PC-9 (cell line): ENCODE results near the gene PPP1CC. TPM values are rescaled to one million over a fixed set of nuclear protein-coding genes. Genes with fewer than 3 reads are reported as not detected.

Experiments used
- BruUV-seq: library from RNA; stranded (reverse); fragments of 400-500 nt; replicated peaks from 2 replicates; lab custom pipeline; 2021; lab: Mats Ljungman, UMichigan
- CTCF ChIA-PET: fragments of 300-600 bp; sonication (Branson Sonifier 250); formaldehyde crosslinking; loops from one replicate; lab custom pipeline; 2022; ENCODE audit warnings: antibody characterized with exemption; lab: Charles Lee
- POLR2A ChIA-PET: fragments of 300-600 bp; sonication (Branson Sonifier 250); formaldehyde crosslinking; loops from one replicate; lab custom pipeline; 2022; ENCODE audit warnings: antibody characterized with exemption; ENCODE audit not compliant: unreplicated experiment; lab: Charles Lee
- DNase-seq, 2 experiments: peaks; one replicate each; pipeline versions ENCODE4 v3.0.0 to v3.0.0-alpha.2; 2015 to 2022; ENCODE audit warnings: mixed read lengths in 1 of 2
- H2AFZ ChIP-seq: fragments of 200-600 bp; sonication (generic); 2 replicates; pipeline ENCODE4 v1.8.1; 2017; ENCODE audit warnings: antibody characterized with exemption
- H3F3A ChIP-seq: fragments of 200-600 bp; sonication (generic); 2 replicates; pipeline ENCODE4 v1.8.1; 2017; ENCODE audit warnings: antibody characterized with exemption, mild to moderate bottlenecking, low read depth; ENCODE audit not compliant: insufficient read depth
- H3K27ac ChIP-seq: fragments of 200-600 bp; sonication (generic); 2 replicates; pipeline ENCODE4 v1.6.1; 2016; ENCODE audit warnings: mixed run types
- H3K27me3 ChIP-seq: fragments of 200-600 bp; sonication (generic); 2 replicates; pipeline ENCODE4 v1.6.1; 2016; ENCODE audit warnings: low read depth, mixed run types; ENCODE audit not compliant: insufficient read depth
- H3K36me3 ChIP-seq: fragments of 200-600 bp; sonication (generic); 2 replicates; pipeline ENCODE4 v1.6.1; 2016; ENCODE audit warnings: low read depth, mixed run types
- H3K4me1 ChIP-seq: fragments of 200-600 bp; sonication (generic); replicated peaks from 2 replicates; pipeline ENCODE4 v1.6.1; 2016; ENCODE audit warnings: mixed run types; ENCODE audit not compliant: insufficient read depth
- H3K4me2 ChIP-seq: fragments of 200-600 bp; sonication (generic); 2 replicates; pipeline ENCODE4 v1.6.1; 2017; ENCODE audit warnings: mixed run types
- H3K4me3 ChIP-seq: fragments of 200-600 bp; sonication (generic); 2 replicates; pipeline ENCODE4 v1.6.1; 2016; ENCODE audit warnings: mixed run types
- H3K79me2 ChIP-seq: fragments of 200-600 bp; sonication (generic); 2 replicates; pipeline ENCODE4 v1.6.1; 2017; ENCODE audit warnings: low read depth, mixed run types
- H3K9me2 ChIP-seq: fragments of 200-600 bp; sonication (generic); 2 replicates; pipeline ENCODE4 v1.8.1; 2017; ENCODE audit warnings: mild to moderate bottlenecking; ENCODE audit not compliant: insufficient read depth
- H3K9me3 ChIP-seq: fragments of 200-600 bp; sonication (generic); 2 replicates; pipeline ENCODE4 v1.8.1; 2016; ENCODE audit warnings: low read depth; ENCODE audit not compliant: insufficient read depth
- H4K20me1 ChIP-seq: fragments of 200-600 bp; sonication (generic); 2 replicates; pipeline ENCODE4 v1.8.1; 2017; ENCODE audit not compliant: insufficient read depth
- EZH2 ChIP-seq: fragments of 200-600 bp; sonication (generic); IDR thresholded peaks from 2 replicates; pipeline ENCODE4 v1.8.0; 2017; ENCODE audit warnings: antibody characterized with exemption, low read depth
- intact Hi-C: fragments of 100-400 bp; cut with micrococcal nuclease; formaldehyde crosslinking; loops from one replicate; pipeline ENCODE4 v1.10.0; 2022; ENCODE audit not compliant: unreplicated experiment
- total RNA-seq: library from RNA; stranded (reverse); gene quantifications from 2 replicates; pipeline ENCODE4 v1.2.3, GENCODE V29; 2021
- TF ChIP-seq, protein P1 (sequence below): fragments of 200-600 bp; sonication (generic); conservative IDR thresholded peaks from 2 replicates; pipeline ENCODE4 v1.6.1; 2017; ENCODE audit warnings: mixed run types, antibody characterized with exemption, mild to moderate bottlenecking, moderate library complexity

The PPP1CC gene
- total RNA-seq, 1 experiment from 2014 or later: 170 TPM

DNA sequence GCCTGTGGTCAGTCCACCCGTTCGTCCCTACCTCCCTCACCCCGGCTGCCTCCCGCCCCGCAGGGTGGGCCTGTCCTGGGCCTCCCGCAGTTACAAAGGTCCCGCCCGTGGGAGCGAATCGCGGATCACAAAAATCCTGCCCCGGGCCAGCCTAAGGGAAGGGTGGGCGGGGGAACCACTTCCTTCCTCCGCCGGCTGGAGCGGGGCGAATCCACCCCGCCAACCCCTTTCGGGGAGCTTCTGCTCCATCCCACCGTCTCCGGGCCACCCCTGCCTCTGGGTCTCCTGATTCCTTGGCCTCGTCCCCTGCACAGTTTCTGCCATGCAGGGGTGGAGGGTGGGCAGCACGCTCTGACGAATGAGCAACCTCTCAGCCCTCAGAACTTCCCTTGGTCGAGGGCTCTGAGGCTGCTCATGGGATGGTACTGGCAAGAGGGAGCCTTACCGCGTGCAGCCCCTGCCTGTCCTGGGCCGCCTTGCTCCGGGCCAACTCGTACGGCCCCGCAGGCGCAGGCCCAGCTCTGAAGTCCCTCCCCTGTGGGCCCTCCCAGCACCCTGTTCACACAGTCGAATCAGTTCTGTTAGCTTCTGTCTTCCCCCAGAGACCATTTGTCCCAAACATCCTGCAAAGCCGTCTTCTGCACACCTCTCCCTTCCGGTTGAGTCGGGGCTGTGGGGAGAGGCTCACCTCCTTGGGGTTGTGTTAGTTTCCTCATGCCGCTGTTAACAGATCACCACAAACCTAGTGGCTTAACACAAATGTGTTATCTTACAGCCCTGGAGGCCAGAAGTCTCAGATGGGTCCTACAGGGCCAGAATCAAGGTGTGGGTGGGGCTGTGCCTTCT is 53.2 kb downstream of the PPP1CC start:
- ChIA-PET POLR2A (no interaction called here), CTCF (no interaction called here)
- no TSS peak for BruUV-seq
- Histone ChIP-seq H3K4me2 (peak overlapping the region; percentile 31; the same call in 1 of the 2 replicates), H3K27me3 (peaks cover 56% of the 10 kb centered on the region), H3K9me3 (no peaks in the 10 kb centered on the region), H2AFZ (no peak overlapping the region; the same call in 1 of the 2 replicates), H3K9me2 (no peaks in the 10 kb centered on the region), H4K20me1 (no peaks in the 10 kb centered on the region), H3K4me1 (no peaks in the 10 kb centered on the region), H3F3A (no peaks in the 10 kb centered on the region), H3K36me3 (no peaks in the 10 kb centered on the region), H3K27ac (no peak overlapping the region), H3K79me2 (no peaks in the 10 kb centered on the region), H3K4me3 (no peak overlapping the region)
- intact Hi-C loops: no loop called here
- DNase-seq: peak in 1 of 2 experiments; percentile 27
- TF ChIP-seq, protein P1, sequence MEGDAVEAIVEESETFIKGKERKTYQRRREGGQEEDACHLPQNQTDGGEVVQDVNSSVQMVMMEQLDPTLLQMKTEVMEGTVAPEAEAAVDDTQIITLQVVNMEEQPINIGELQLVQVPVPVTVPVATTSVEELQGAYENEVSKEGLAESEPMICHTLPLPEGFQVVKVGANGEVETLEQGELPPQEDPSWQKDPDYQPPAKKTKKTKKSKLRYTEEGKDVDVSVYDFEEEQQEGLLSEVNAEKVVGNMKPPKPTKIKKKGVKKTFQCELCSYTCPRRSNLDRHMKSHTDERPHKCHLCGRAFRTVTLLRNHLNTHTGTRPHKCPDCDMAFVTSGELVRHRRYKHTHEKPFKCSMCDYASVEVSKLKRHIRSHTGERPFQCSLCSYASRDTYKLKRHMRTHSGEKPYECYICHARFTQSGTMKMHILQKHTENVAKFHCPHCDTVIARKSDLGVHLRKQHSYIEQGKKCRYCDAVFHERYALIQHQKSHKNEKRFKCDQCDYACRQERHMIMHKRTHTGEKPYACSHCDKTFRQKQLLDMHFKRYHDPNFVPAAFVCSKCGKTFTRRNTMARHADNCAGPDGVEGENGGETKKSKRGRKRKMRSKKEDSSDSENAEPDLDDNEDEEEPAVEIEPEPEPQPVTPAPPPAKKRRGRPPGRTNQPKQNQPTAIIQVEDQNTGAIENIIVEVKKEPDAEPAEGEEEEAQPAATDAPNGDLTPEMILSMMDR: no peak
- TF ChIP-seq EZH2: no peak

DNA sequence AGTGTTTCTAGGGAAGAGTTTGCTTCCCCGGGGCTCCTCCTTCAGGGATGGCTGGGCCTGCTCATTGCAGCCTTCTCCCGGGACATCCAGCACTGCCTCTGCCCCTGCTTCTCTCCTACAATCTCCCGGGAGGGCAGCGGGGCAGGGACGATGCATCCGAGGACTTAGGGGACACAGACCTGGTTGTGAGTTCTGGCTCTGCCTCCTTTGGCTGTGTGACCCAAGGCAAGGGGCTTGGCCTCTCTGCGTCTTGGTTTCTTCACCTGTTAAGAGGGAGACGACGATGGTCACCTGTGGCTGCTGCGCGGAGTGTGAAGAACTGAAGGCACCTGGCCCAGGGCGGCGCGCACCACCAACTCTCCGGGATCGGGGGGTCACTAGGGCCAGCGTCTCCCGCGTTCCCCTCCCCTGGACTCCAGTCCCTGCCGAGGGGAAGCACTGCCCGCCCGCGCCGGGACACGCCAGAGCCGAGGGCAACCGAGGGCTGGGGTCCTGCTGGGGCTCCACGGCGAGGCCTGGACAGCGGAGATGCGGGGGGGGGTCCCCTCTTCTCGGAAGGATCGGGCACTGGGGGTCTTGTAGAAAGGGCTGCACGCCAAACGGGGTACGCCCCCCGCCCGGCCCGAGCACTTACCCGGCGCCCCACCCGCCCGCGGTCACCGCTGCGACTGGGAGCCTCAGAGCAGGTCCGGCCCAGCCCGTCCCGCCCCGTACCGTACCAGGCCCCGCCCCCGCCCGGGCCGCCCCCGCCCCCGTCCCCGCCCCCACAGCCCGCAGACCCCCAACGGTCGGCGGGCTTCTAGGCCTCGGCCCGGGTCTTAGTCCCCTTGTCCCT is 54.0 kb downstream of the PPP1CC start, which contains the start of gene HVCN1:
Gene HVCN1 (minus strand): TSS at position 670 of the 835 bp plus-strand sequence. CDS start 5,870 bp downstream, outside the sequence.
- POLR2A ChIA-PET: no interaction called here
- H3K4me3 ChIP-seq: no peak within 1 kb of the TSS

More for the DNA sequence above, 54.0 kb downstream of the PPP1CC start, which contains the start of gene HVCN1:
- Histone ChIP-seq H3K79me2 (no peaks in the 10 kb centered on the region), H3K4me2 (peak within 1 kb of the TSS; percentile 31; the same call in 1 of the 2 replicates), H3K36me3 (no peaks in the 10 kb centered on the region), H3F3A (no peaks in the 10 kb centered on the region), H4K20me1 (no peaks in the 10 kb centered on the region), H3K9me3 (no peaks in the 10 kb centered on the region), H2AFZ (no peak within 1 kb of the TSS; the same call in 1 of the 2 replicates), H3K9me2 (no peaks in the 10 kb centered on the region), H3K27ac (no peak within 1 kb of the TSS), H3K4me1 (no peaks in the 10 kb centered on the region), H3K27me3 (peaks cover 56% of the 10 kb centered on the region)
- TF ChIP-seq, protein P1: no peak
- TF ChIP-seq EZH2: no peak
- no TSS peak for BruUV-seq
- peak in 1 of 2 experiments; percentile 23 for DNase-seq
- intact Hi-C loops: no loop called here
- CTCF ChIA-PET: no interaction called here
